Skin of body (tissue), 2 donors: ENCODE measurements around the gene SAMD4A. TPM values are rescaled to one million over a fixed set of nuclear protein-coding genes. Genes with fewer than 3 reads are reported as not detected.
"Not testable (repeated sequence)": the region's sequence is repeated elsewhere in the genome, so short reads cannot be mapped to it uniquely, and the experiment has no call there.

Experiments
- DNase-seq: peaks from one replicate; lab custom pipeline; 2025; lab: John Stamatoyannopoulos, UW
- total RNA-seq: library from RNA; depleted of rRNA; stranded (reverse); fragments of >200 nt; gene quantifications from one replicate; pipeline ENCODE4 v1.2.3, GENCODE V29; 2014

SAMD4A gene
- total RNA-seq, 1 donor from 2014 or later, result 41.9 TPM

DNA sequence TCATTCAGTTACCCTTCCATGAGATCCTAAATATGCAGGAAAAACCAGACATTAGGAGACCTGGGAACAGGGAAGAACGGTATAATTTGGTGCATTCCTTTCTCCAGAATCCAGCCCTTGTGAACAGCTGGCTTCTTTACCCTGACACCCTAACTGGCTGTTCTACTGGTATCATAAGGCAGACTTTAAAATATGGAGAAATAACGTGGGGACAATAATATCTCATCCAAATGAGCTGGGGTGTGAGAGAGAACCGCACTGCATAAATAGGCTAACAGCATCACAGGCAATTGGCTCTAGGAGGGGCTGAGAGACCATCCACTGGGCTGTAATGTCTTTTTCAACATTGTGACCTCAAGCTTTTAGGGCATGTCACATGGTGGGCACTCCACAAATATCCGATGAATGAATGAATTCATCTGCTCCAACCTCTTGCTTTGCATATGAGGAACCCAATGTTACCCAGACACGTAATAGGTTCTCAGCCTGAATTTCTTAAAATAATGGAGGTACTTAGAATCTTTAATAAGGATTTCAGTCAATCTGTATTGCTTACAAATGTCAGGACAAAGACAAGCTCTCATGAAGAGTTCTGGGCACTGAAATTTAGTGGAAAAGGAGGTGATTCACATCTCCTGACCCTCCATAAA lies 157.9 kb downstream of the SAMD4A start:
- no peak for DNase-seq

DNA sequence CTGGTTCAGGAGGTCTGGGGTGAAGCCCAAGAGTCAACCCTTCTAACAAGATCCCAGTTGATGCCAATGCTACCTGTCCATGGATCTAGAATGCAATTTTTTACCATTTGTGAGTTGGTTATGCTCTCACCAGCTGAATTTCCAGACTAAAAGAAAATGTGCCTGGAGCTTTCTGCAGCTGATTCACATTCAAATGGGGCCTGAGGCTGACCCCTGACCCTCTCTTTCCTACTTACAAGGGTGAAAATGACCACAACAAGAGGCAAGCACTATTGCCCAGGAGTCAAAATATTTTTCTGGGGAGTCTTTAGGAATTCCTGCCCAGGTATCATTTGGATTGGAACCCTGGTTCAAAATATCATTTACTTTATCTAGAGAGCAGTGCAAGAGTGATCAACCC lies 159.1 kb downstream of the SAMD4A start:
- DNase-seq, result no peak

DNA sequence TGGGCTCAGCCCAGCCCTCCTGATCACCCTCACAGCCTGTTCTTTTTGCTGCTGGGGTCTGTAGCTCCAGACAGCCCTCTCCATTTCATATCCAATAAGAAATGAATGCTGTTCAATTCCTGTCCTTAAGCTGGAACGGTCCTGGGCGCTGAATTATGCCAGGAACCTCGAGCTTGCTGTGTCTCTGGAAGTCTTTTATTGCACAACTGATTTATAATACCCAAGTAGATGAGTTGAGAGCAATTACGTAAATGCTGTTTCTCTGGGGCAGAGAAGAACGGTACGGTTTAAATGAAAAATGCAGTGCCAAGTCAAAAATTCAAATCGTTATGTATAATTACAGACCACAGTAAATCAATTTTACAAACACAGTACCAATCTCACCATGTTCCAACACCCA lies 161.0 kb downstream of the SAMD4A start:
- DNase-seq, result no peak

DNA sequence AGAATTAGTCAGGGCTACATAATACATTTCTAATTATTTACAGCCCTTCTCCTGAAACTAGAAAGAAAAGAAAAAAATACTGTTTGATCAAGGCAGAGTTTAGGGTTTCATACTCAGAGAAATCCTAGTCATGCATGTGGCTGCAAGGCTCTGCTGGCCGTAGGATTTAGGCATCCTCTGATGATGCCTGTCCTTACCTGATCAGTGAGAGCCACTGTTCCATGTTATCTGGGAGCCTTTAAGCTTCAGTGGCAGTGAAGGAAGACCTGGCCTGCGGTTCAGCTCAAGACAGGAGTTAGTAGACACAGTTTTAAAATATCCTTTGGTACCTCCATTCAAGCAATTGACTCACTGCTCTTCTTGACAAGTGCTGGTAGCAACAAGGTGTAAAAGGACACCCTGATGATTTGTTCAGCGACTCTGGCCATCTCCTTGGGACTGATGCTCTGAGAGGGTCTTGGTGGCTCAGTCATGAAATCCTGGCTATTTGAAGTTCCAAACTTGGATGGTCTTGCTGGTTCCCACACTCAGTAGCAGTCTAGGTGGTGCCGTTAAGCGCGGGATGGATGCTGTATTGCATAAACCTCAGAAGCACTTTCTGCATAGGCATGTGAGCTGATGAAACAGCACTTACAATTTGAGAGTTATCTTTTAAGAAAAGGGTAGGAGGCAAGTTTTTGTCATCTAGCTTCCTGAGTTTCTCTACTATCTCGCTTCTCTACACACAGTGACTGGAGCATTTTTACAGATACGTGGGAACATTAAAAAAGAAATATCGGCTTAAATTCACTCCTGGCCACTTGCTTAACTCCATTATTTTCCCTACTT lies 162.0 kb downstream of the SAMD4A start:
- DNase-seq, result no peak

DNA sequence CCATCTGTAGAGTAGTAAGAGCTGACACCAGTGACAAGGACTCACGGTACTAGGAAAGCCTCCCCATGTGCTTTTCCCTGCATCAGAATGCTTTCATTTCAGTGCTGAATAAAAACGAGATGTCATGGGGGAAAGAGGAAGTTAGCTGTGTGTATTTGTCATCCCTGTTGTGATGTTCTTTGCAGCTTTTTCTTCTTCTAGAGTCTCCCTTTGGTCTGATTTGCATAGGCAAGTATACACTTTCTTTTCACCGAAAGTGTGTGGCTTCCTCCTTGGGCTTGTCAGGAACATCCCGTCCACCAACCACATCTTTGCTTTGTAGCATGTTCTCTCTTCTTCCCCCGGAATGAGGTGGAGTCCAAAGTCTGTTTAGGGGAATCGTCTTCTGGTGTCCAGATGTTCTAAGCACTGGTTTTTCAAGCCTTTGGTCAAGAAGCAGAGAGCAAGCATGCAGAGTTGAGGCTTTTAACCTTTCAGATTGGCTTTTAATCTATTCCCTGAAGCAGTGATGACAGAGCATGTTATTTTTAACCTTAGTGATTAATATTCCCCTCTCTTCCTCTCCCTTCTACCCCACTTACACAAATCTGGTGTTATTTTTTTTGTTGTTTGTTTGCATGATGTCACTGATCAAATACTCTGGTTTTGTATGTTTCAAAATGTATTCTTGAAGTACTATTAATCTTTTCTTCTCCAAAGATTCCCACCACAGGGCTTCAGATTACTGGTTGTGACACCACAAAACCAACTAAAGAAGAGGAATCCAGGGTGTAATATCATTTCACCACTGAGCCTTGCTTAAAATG lies 163.4 kb downstream of the SAMD4A start:
- DNase-seq, result peak; percentile 81

DNA sequence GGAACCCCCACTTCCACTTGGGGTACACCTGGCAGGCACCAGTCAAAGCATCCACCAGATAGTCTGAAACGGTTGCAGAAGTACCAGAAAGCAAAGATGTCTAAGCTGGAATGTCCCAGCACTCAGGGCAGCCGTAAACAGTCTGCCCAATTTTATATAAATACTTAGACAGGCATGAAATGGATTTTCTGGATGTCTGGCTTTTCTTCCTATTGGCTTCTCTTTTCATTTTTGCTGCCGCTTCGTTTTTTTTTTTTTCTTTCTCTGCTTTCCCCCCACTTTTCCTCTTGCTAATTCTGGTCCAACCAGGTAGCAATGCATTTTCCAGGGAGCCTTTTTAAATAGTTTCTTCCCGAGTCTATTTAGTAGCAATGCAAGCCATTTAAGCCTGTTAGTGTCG lies 168.0 kb downstream of the SAMD4A start:
- DNase-seq, result no peak

DNA sequence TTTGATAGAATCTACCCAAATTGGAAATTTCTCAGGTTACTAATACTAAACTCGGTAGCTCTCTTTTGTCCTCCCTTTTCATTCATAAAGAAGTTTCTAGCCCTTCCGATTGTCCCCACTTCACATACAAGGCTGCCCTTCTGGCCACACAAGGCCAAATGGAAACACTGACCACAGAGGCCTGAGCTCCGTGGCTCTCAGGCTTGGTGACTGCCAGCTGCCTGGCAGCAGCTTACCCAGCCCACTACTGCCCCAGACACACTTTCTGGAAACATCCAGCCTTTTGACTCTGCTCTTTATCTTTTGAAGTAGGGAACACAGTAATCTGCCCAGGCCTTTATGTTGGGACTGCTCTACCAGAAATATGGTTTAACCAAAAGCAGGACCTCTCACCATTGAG lies 168.5 kb downstream of the SAMD4A start:
- DNase-seq, result no peak

DNA sequence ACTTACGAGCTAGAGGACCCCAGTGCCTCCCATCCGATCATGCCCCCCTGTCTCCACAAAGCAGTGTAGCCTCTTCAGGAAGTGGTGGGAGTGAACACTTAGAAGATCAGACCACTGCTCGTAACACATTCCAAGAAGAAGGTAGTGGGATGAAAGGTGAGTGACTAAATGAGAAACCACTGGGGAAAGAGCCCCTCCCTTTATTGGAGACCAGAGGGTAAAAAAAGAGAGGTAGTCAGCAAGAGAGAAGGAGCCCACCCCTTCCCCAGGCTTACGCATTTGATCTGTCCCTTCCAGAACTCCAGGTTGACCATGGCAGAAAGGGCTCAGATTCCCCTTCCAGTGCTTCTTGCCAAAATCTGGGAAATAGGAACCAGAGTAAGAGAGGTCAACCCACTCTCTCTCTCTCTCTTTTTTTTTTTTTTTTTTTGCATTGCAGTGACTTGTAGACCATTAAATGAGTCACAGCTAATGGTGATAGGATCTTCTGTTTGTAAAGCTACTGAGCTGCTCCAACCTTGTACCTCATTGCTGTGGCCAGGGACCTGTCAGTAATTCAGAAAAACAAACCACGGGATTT lies 170.3 kb downstream of the SAMD4A start:
- DNase-seq, result no peak

DNA sequence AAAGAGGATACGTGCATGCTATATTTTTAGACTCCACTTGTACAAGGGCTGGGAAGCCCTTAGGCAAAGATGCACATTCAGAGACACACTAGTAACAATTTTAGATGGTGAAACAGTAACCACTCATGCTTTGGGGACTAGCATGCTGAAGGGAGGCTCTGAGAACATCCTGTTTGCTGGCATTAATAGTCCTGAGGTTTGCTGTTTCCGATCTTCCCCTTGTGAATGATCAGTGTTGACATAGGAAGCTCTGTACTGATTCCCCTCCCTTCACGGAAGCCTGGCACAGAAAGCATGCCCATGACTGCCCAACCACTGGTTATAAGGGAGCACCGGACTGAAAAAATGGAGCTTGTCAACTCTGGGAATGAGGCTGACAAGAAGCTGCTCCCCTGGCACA lies 171.1 kb downstream of the SAMD4A start:
- no peak for DNase-seq

DNA sequence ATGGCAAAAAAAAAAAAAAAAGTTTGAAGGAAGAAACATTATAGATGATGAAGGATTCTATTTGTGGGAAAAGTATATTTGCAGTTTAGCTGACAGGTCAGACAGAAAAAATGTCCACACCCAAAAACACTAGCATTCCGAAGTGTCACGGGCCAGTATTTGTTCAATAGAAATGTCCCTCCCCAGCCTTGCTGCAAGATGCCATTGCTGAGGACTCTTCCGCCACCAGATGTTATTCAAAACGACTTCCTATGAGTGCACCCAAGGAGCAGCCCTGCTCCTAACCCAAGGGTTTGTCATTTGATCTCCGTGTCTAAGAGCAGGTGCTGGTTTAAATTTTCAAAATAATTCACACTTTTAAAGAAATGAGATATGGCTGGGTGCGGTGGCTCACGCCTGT lies 172.6 kb downstream of the SAMD4A start:
- no peak for DNase-seq

DNA sequence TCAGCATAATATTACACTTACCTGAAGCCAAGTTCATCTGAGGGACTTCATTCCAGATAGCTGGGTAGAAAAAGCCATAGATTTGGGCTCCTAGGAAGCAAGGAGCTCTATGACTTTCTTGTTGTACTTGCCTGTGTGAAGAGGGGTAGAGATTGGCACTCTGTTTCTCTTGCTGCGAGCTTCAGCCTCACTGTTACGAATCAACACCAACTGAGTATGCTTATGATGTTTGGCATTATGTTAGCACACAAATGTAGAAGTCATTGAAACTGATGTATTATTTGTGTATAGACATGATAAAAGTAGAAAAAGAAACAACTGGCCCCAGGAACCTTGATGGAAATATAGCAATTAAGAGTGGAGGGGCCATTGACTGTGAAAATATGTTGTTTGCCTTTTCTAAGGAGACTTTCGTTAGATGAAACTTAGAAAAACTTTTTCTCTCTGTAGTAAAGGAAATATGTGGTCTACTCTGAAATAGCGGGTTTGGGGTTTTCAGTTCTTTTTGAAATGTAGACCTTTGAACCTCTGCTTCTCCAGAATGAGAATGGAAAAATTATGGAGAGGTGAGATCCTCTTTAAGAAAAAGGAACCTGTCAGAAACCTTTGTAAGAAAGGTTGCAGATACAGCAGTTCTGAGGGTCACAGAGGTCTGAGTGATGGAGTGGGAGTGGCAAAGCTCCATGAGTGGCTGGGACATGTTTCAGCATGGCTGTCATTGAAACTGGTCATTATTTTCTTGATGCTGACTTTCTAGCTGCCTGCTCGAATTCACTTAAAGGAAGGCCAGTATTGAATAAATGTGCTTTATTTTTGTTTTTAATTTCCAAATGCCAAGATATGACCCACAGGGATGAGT lies 175.8 kb downstream of the SAMD4A start:
- no peak for DNase-seq

DNA sequence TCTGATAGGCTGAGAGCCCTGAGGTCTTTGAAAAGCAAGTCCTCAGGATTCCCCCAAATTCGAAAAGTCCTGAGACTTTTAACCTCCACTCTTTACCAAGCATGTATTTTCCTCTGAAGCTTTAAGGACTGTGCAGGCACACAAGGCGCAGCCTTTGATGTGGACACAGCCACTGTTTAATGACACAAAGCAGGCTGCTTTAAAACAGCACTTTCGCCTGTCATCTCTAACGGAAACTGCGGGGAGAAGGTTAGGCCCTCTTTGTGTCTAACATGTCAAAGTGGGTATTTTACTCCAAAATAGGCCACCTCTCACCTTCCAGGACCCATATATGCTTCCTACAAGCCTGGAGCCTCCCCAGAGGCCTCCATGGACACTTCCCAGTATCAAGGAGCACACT lies 176.5 kb downstream of the SAMD4A start:
- no peak for DNase-seq

DNA sequence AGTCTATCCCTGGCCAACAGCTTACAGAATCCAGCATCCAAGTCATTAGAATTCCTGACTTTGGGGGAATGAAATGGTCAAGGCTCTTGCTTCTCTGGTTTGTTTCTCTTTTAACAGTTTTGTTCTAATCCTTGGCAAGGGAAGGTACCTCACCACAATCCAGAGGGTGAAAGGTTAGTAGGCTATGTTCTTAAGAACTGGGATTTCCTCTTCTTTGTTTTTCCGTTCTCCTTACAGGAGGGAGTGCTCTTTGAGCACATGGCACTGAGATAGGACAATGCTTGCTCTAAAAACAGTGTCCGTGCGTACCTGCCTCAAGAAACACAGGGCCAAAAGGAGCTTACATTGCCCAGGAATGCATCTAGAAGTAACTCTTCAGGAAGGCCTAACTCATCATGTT lies 179.1 kb downstream of the SAMD4A start:
- DNase-seq, result no peak

DNA sequence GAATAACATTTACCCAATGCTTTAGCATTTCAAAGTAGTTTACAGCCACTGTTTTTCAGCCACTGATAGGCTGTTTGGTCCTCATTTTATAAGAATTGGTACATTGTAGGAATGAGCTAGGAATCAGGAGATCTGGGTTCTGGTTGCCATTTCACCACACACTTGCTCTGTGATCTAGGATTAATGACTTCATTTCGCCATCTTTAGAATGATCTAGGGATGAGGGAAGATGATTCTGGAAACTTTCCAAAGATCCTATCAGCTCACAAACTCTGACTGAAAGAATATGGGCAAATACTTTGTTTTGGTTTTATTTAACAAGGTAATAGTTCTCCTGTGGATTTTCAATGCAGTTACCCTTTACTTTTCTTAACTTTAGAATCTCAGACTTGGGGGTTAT lies 180.7 kb downstream of the SAMD4A start:
- no peak for DNase-seq

DNA sequence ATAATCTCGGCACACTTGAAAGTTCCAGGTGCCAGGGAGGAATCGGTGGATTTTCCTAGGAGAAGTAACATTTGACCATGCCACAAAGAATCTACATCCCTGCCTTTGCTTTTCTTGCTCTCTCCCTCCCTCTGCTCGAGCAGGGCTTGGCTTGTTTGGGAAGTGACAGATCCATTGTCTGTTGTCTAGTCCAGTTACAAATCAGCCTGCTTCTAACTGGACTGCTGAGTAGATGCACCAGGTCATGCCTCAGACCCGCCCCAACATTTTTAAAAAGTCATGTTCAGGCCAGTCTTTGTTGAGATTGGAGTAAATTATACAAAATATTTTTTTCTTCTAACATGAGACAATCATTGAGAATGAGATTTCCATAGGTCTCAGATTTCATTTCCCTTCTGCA lies 182.3 kb downstream of the SAMD4A start:
- DNase-seq, result no peak

DNA sequence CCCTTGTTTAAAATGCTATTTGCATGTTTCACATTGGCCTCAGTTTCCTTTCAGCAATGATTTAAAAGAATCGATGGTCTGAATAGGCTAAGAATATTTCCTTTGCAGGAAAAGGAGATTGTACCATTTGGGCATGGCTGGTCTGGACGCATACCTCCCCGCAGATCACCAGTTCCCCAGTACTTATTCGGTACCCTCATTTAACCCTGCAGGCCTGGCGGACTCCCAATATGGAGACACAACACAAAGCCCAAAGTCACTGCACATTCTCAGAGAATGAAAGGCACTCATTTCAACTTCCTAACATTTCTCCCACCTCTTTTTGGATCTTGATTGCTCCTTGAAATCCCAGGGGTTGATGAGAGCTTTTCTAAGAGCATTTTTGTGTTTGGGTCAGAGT lies 182.8 kb downstream of the SAMD4A start:
- no peak for DNase-seq

DNA sequence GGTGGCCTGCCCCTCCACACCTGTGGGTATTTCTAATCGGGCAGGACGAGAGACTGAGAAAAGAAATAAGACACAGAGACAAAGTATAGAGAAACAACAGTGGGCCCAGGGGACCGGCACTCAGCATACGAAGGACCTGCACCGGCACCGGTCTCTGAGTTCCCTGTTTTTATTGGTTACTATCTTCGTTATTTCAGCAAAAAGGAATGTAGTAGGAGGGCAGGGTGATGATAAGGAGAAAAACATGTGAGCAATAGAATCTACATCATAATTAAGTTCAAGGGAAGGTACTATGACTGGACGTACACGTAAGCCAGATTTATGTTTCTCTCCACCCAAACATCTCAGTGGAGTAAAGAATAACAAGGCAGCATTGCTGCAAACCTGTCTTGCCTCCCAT lies 185.7 kb downstream of the SAMD4A start:
- DNase-seq, result not testable (repeated sequence)

DNA sequence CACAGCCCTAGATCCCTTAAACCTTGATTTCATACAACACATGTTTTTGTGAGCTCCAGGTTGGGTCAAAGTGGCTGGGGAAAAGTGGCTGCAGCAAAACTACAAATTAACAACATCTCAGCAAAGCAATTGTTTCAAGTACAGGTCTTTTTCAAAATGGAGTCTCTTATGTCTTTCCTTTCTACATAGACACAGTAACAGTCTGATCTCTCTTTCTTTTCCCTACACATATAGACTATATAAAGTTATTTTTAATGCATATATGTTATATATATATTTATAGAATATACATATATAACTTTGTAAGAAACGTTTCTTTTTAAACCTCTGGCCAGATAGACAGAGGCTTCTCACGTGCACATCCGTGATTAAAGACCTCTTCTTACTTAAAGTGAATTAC lies 186.5 kb downstream of the SAMD4A start:
- not testable (repeated sequence) for DNase-seq

DNA sequence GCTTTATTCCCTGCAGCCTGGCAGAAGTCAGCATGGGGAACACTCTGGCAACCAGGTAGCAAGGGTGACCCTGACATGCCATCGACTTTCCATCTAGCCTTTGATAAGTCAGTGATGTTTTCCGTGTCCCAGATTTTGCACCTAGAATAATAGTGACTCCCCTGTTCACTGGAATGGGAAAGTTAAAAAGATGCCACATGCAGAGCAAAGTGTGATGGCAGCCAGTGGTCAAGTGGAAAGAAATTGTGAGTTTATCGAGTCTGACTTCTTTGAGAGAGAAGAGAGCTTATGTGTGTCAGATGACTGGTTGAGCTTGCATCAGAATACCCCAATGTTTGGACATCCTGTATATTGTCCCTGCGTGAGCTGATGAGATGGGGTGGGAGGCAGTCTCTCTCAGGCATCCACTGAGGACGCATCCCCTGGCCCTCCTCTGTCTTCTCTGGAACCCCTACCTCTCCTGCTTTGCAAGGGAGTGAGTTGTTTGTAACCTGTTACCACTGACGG lies 187.2 kb downstream of the SAMD4A start:
- DNase-seq, result no peak

DNA sequence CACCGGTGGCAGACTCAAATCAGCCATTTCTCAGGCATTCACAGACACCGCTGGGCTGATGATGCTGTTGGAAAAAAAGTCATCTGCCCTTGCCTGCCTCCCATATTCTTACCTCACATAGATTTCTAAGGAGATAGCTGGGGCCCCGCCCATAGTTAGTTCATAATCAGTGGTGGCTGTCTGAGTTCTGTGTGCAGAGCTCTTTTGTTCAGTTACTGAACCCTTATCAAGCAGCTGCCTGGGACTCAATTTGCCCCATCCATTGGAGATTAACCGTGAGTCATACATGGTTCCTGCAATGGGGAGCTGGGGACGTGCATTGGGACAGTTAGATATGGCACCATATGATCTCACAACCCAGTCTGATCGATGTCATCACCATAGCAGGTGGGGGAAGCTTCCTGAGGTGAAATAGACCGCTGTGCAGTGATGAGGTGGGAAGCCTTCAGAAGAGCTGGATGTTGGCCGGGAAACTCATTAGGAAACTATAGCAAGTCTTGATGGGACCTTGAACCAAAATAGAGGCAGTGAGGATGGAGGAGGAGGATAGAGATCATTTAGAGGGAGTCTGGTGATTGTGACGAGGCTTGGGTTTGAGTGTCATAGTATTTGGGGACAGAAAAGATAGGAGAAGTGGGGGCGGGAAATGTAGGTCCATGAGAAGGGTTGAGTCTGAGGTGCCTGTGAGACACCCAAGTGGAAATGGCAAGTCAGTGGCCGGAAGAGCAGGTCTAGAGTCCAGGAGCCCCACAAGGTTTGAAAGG lies 187.9 kb downstream of the SAMD4A start:
- no peak for DNase-seq
